ENCODE data around the gene IGF1. TPM values are rescaled to one million over a fixed set of nuclear protein-coding genes. Genes with fewer than 3 reads are reported as not detected.

The IGF1 gene
- total RNA-seq, 1 donor from 2014 or later, result 6.0 TPM

- DNase-seq, result no peak
- Histone ChIP-seq H3K9me3 (no peaks in the 10 kb centered on the region), H3K27me3 (no peaks in the 10 kb centered on the region), H3K4me3 (no peak overlapping the region), H3K27ac (no peak overlapping the region), H3K36me3 (no peaks in the 10 kb centered on the region), H3K4me1 (no peaks in the 10 kb centered on the region)
- TF ChIP-seq, protein P1, sequence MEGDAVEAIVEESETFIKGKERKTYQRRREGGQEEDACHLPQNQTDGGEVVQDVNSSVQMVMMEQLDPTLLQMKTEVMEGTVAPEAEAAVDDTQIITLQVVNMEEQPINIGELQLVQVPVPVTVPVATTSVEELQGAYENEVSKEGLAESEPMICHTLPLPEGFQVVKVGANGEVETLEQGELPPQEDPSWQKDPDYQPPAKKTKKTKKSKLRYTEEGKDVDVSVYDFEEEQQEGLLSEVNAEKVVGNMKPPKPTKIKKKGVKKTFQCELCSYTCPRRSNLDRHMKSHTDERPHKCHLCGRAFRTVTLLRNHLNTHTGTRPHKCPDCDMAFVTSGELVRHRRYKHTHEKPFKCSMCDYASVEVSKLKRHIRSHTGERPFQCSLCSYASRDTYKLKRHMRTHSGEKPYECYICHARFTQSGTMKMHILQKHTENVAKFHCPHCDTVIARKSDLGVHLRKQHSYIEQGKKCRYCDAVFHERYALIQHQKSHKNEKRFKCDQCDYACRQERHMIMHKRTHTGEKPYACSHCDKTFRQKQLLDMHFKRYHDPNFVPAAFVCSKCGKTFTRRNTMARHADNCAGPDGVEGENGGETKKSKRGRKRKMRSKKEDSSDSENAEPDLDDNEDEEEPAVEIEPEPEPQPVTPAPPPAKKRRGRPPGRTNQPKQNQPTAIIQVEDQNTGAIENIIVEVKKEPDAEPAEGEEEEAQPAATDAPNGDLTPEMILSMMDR (IDR thresholded peaks at IDR 0.05), result no peak
- peak; percentile 63 for ATAC-seq
- intact Hi-C loops (cut with DNase I), result no loop called here
Observed at GRCh38 chr12:102498471-102498870, 18.1 kb upstream of the IGF1 start.

DNA sequence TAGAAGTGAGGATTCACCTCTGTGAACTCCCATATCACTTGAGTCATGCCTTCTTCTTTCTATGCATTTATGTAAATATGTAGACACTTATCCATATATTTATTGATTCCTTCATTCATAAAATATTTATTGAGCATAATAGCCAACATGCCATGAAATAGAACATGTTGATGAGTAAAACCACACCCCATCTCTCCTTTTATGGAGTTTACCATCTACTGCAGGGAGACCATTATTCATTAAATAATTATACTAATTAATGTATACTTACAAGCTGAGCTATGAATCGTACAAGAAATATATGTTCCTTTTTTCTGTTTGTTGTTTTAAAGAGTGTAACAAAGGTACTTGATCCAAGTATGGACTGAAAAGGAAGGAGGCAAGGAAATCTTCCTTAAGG is 17.4 kb upstream of the IGF1 start:
- intact Hi-C loops (cut with DNase I), result no loop called here

DNA sequence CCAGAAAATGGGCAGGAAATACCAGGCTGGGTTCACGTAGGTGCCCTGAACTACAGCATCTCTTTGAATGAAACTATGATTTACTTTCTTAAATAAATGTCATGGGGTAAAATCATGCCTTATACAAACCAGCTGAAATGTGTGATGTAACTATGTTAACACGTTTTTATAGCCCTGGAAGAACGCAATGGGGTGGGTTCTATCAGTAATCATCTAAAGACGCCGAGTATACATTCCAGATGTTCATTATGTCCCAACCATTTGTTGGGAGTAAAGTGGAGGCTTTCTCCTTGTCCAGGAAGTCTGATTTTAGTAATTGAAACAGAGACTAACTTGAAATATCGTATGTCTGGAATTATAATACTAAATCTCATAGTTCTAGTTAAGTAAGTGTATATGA is 16.2 kb upstream of the IGF1 start:
- Histone ChIP-seq H3K9me3 (no peaks in the 10 kb centered on the region), H3K27me3 (no peaks in the 10 kb centered on the region), H3K4me3 (no peak overlapping the region), H3K4me1 (no peaks in the 10 kb centered on the region), H3K36me3 (no peaks in the 10 kb centered on the region), H3K27ac (no peak overlapping the region)
- TF ChIP-seq, protein P1 (IDR thresholded peaks at IDR 0.05), result no peak
- intact Hi-C loops (cut with DNase I), result no loop called here
- DNase-seq, result no peak
- ATAC-seq, result no peak

More for the DNA sequence above, 17.4 kb upstream of the IGF1 start:
- Histone ChIP-seq H3K36me3 (no peaks in the 10 kb centered on the region), H3K27ac (no peak overlapping the region), H3K27me3 (no peaks in the 10 kb centered on the region), H3K4me1 (no peaks in the 10 kb centered on the region), H3K9me3 (no peaks in the 10 kb centered on the region), H3K4me3 (no peak overlapping the region)
- no peak for DNase-seq
- TF ChIP-seq, protein P1 (IDR thresholded peaks at IDR 0.05), result no peak
- ATAC-seq, result no peak

DNA sequence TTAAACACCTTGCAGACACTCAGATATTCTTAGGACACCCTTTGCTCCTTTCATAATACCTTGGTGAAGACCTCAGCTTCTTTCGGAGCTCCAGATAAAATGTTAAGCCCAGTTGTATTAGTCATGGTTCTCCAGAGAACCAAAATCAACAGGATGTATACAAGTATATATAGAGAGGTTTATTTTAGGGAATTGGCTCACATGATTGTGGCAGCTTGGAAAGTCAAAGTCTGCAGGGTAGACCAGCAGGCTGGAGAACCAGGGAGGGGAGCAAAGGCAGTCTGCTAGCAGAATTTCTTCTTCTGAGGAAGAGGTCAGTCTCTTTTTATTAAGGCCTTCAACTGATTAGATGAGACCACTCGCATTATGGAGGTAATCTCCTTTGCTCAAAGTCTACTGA is 6.9 kb upstream of the IGF1 start:
- Histone ChIP-seq H3K27me3 (no peaks in the 10 kb centered on the region), H3K9me3 (no peaks in the 10 kb centered on the region), H3K27ac (no peak overlapping the region), H3K4me1 (no peaks in the 10 kb centered on the region), H3K4me3 (no peak overlapping the region), H3K36me3 (no peaks in the 10 kb centered on the region)
- DNase-seq, result no peak
- TF ChIP-seq, protein P1 (IDR thresholded peaks at IDR 0.05), result no peak
- intact Hi-C loops (cut with DNase I), result no loop called here
- ATAC-seq, result no peak

DNA sequence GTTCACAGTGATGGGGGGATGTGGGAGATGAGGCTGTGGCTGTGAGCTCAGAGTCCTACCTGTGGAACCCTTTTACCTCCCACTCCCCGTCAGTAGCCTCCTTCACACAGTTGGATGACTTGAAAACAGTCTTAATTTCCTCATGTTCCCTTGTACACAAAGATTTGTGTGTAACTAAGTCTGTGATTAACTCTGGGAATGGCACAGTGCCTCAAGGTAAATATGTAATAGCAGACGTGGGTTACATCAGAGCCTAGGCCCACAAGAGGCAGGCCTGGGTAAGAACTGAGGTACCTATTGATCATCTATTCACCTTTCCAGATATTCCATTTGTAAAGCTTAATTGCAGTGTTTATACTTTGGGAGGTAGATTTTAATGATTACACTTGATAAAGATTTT is 5.8 kb upstream of the IGF1 start:
- no peak overlapping the region for H3K4me3 ChIP-seq
- intact Hi-C loops (cut with DNase I), result no loop called here
- no peaks in the 10 kb centered on the region for H3K4me1 ChIP-seq
- no peaks in the 10 kb centered on the region for H3K36me3 ChIP-seq
- H3K9me3 ChIP-seq, result no peaks in the 10 kb centered on the region
- ATAC-seq (no peak), DNase-seq (no peak)
- no peaks in the 10 kb centered on the region for H3K27me3 ChIP-seq
- H3K27ac ChIP-seq, result no peak overlapping the region
- TF ChIP-seq, protein P1 (IDR thresholded peaks at IDR 0.05), result no peak

GRCh38 chr12:102484428-102484958 is 4.1 kb upstream of the IGF1 start:
- DNase-seq, result no peak
- peaks cover 6% of the 10 kb centered on the region for H3K4me1 ChIP-seq
- TF ChIP-seq, protein P1 (IDR thresholded peaks at IDR 0.05), result peak; percentile 98
- peak overlapping the region; percentile 35 for H3K4me3 ChIP-seq
- ATAC-seq, result peak; percentile 82
- no peaks in the 10 kb centered on the region for H3K27me3 ChIP-seq
- H3K9me3 ChIP-seq, result no peaks in the 10 kb centered on the region
- H3K27ac ChIP-seq, result peak overlapping the region; percentile 53
- H3K36me3 ChIP-seq, result no peaks in the 10 kb centered on the region
- intact Hi-C loops (cut with DNase I), result no loop called here
